Activated CD8-positive, alpha-beta memory T cell treated with anti-CD3 and anti-CD28 coated beads, Interleukin-2, amount 50 U/mL, for 24 hours (primary cell): Measurements from ENCODE around the gene MBD2.

Experiments
- DNase-seq: peaks from one replicate; pipeline ENCODE4 v3.0.0-alpha.2; 2020; ENCODE audit errors: extremely low read depth

The MBD2 gene

DNA sequence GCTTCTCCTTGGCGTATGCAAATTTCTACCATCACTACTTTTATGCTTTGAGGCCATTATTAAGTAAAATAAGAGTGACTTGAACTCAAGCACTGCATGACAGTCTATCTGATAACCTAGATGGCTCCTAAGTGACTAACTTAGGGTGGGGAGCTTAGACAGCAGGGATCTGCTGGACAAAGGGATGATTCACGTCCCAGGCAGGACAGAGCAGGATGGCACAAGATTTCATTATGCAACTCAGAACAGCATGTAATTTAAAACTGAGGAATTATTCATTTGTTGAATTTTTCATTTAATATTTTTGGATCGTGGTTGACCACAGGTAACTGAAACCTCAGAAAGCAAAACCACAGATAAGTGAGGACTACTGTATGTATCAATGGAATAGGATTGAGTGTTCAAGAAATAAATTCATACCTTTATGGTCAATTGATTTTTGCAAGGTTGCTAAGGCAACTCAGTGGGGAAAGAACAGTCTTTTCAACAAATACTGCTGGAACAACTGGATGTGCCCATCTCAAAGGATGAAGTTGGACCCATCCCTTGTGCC, 115.3 kb downstream of the MBD2 start:
- DNase-seq, result no peak

DNA sequence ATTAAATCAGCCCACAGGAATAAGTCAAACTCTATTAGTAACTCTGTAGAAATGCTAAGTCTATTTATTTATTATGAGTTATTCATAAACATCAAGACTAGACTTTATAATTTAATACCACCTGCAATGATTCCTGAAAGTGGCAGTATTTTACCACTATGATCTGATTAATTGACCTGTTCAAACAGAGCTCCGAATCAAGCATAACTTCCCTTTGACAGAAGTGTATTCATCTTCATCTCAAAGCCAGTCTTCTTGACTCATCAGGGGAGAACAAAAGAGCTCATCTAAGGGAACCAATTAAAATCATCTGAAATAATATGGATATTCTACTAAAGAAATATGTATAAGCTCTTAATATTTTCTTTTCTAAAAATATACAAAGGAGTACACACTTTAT, 122.3 kb downstream of the MBD2 start:
- DNase-seq, result no peak
